Adrenal gland (tissue), 12 donors: ENCODE measurements around the gene HIVEP3. TPM values are rescaled to one million over a fixed set of nuclear protein-coding genes. Genes with fewer than 3 reads are reported as not detected.

Experiments
- DNase-seq, 7 donors: peaks; one replicate each; pipeline ENCODE4 v3.0.0-alpha.2; 2019 to 2020
- H3K27ac ChIP-seq, 5 donors: fragments of 200-600 bp; sonication (generic) in 4 of 5; 1 replicate in 3 of 5; 2 replicates in 2 of 5; pipeline versions ENCODE4 v1.5.1 to v1.8.0; 2016 to 2020; ENCODE audit warnings: mild to moderate bottlenecking in 1 of 5
- H3K27me3 ChIP-seq: fragments of 200-600 bp; 2 replicates; pipeline ENCODE4 v1.8.0; 2021
- H3K36me3 ChIP-seq, 2 donors: fragments of 200-600 bp; replicated peaks in 1 of 2; 1 replicate in 1 of 2; 2 replicates in 1 of 2; pipeline versions ENCODE4 v1.5.1 to v1.8.0; 2018 to 2022
- H3K4me1 ChIP-seq, 2 donors: fragments of 200-600 bp; replicated peaks in 1 of 2; 1 replicate in 1 of 2; 2 replicates in 1 of 2; pipeline versions ENCODE4 v1.5.1 to v1.8.0; 2018 to 2021
- H3K4me3 ChIP-seq, 4 donors: fragments of 200-600 bp; sonication (generic) in 3 of 4; one replicate each; pipeline ENCODE4 v1.5.1; 2016 to 2018
- H3K9me3 ChIP-seq, 3 donors: fragments of 200-600 bp; sonication (generic) in 1 of 3; replicated peaks in 1 of 3; 1 replicate in 2 of 3; 2 replicates in 1 of 3; pipeline versions ENCODE4 v1.5.1 to v1.8.0; 2016 to 2021
- POLR2A ChIP-seq, 2 donors: fragments of 450-650 bp; IDR thresholded peaks; one replicate each; pipeline ENCODE4 v1.6.1; 2017; ENCODE audit warnings: antibody characterized with exemption in 2 of 2, mild to moderate bottlenecking in 2 of 2, moderate library complexity in 1 of 2
- WGBS, 4 donors: extraction: QIAGEN DNeasy Blood & Tissue Kit in 2 of 4; methylation state at CpG; one replicate each; pipeline versions ENCODE4 v1.1.5 to v1.1.7; 2013 to 2017; 5-methylcytosine and 5-hydroxymethylcytosine counted together
- intact Hi-C, 2 donors: fragments of 100-400 bp; cut with DNase I; formaldehyde crosslinking; loops; one replicate each; pipeline versions ENCODE4 v1.14.1 to v1.15.0; 2022 to 2023
- polyA plus RNA-seq, 3 donors: library from polyadenylated mRNA; stranded (reverse); fragments of 200-250 nt in 2 of 3; fragments of 350-450 nt in 1 of 3; fragmentation: Illumina TruSeq in 1 of 3; extraction: RNeasy Lipid Tissue Mini Kit (QIAGEN cat#74804) in 1 of 3; gene quantifications; one replicate each; pipeline ENCODE4 v1.2.3, GENCODE V29; 2013 to 2014
- total RNA-seq, 9 donors: library from RNA; depleted of rRNA in 4 of 9; stranded (reverse); fragments of >200 nt in 4 of 9; fragments of 120-200 nt in 1 of 9; fragmentation: NEBNext Ultra II Directional in 1 of 9; extraction: Animal tissue kit (Norgen Biotek cat#: 25700) in 1 of 9; gene quantifications; one replicate each; pipeline versions ENCODE4 v1.1.0 to v1.2.4, GENCODE V29; 2013 to 2023
- TF ChIP-seq, protein P1 (sequence below), 6 experiments: fragments of 450-650 bp in 4 of 6; fragments of 200-600 bp in 2 of 6; sonication (generic) in 1 of 6; IDR thresholded peaks; 1 replicate in 5 of 6; 2 replicates in 1 of 6; pipeline versions ENCODE4 v1.5.1 to v1.8.0; 2016 to 2021; ENCODE audit warnings: antibody characterized with exemption in 6 of 6, mild to moderate bottlenecking in 2 of 6, moderate library complexity in 1 of 6
- donor health status: healthy with polysubstance abuse.
- donor health status: Bipolar disorder and iron deficiency.
- donor health status: DM: yes; HTN: yes; CAD: no.
- donor health status: DM: no; HTN: no; CAD: no.
- donor health status: DM: no; HTN: no; CAD: no.
- donor health status: DM: yes; HTN: yes; CAD: no.

Gene HIVEP3
- total and polyA plus RNA-seq, 12 donors: 3.2 to 7.7 (median 7.0) TPM

DNA sequence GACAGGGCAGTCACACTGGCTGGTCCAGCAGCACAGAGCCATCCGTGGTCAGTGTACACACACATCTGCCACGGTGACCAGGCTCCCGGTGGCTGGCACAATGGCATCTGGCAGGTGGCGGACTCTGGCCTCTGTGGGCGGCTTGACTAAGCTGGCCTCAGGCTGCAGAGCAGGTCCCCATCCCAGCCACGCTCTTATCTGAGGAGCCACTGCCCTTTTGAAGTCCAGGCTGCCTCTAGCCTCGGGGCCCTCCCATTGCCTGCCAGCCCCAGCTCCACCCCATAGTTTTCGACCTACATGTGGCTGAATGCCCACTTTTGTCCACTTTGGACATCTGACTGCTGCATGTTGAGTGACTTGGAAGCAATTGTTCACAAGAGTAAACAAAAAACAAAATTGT, 404.3 kb downstream of the HIVEP3 start:
- intact Hi-C loops: no loop called here
- TF ChIP-seq, protein P1, sequence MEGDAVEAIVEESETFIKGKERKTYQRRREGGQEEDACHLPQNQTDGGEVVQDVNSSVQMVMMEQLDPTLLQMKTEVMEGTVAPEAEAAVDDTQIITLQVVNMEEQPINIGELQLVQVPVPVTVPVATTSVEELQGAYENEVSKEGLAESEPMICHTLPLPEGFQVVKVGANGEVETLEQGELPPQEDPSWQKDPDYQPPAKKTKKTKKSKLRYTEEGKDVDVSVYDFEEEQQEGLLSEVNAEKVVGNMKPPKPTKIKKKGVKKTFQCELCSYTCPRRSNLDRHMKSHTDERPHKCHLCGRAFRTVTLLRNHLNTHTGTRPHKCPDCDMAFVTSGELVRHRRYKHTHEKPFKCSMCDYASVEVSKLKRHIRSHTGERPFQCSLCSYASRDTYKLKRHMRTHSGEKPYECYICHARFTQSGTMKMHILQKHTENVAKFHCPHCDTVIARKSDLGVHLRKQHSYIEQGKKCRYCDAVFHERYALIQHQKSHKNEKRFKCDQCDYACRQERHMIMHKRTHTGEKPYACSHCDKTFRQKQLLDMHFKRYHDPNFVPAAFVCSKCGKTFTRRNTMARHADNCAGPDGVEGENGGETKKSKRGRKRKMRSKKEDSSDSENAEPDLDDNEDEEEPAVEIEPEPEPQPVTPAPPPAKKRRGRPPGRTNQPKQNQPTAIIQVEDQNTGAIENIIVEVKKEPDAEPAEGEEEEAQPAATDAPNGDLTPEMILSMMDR (IDR thresholded peaks at IDR 0.05): no peak
- no peak for TF ChIP-seq POLR2A (IDR thresholded peaks at IDR 0.05)
- H3K36me3 ChIP-seq: peaks cover 0 to 6% of the 10 kb centered on the region in 2 donors
- H3K4me1 ChIP-seq: peaks cover 5 to 16% of the 10 kb centered on the region in 2 donors
- no peak for DNase-seq
- no peaks in the 10 kb centered on the region for H3K27me3 ChIP-seq
- no peak overlapping the region for H3K4me3 ChIP-seq
- H3K9me3 ChIP-seq: no peaks in the 10 kb centered on the region
- H3K27ac ChIP-seq: no peak overlapping the region
- WGBS, 4 donors: 81 to 92% (median 88%) methylated on average over 5 to 8 of the region's 8 CpGs

DNA sequence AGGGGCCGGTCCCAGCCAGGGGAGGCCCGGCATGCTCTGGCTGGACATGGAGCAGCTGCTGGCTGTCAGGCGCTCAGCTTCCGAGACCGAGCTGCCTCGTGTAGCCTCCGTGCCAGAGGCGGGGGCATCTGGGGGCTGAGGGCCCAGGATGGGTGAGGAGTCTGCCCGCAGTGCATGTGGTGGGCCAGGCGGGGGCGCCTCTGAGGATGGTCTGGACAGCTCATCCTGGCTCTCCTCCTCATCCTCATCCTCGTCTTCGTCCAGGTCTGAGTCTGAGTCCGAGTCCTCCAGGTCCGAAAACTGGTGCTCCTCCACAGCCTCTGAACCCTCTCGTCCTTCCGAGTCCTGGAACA, 405.4 kb downstream of the HIVEP3 start:
- intact Hi-C loops: no loop called here
- Histone ChIP-seq H3K27me3 (no peaks in the 10 kb centered on the region), H3K4me1 (peaks cover 5 to 16% of the 10 kb centered on the region in 2 donors), H3K4me3 (no peak overlapping the region), H3K27ac (no peak overlapping the region), H3K9me3 (no peaks in the 10 kb centered on the region), H3K36me3 (peaks cover 0 to 6% of the 10 kb centered on the region in 2 donors)
- no peak for DNase-seq
- TF ChIP-seq POLR2A (IDR thresholded peaks at IDR 0.05): no peak
- TF ChIP-seq, protein P1 (IDR thresholded peaks at IDR 0.05): peak in 1 of 6 experiments; percentile 17
- 78 to 87% (median 84%) methylated on average over 8 to 17 of the region's 17 CpGs for WGBS, 4 donors

DNA sequence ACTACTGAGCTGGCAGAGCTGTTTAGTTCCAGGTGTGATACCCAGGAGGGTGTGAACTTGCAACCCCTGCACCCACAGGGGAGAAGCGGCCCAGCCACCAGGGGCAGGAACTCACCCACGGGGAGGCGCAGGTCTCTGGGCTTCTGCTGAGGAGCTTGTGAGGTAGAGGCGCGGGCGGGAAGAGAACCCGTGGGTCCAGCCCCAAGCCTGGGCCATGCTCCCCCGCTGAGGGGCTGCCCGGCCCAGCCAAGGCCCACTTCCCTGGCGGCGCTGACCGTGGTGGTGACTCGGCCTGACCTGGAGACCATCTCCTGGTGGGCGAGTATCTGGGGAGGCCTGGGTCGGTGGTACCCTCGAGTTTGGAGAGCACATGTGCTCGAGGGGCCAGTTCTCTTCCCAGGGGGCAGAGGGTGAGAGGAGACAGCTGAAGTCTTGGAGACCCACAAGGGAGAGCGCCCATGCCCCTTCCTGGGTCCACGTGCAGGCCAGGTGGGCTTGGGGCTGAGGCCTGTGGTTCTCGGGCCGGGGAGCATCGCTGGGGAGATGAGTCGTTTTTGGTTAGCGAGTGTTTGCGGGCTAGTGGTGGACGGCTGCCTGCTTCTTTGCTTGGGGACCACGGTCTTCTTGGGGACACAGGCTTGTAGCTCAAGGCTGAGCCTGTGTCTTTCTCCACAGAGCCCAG, 405.9 kb downstream of the HIVEP3 start:
- WGBS, 4 donors: 91 to 93% (median 92%) methylated on average over 13 to 27 of the region's 27 CpGs
- no peak for TF ChIP-seq POLR2A (IDR thresholded peaks at IDR 0.05)
- no peak for DNase-seq
- Histone ChIP-seq H3K36me3 (peaks cover 0 to 6% of the 10 kb centered on the region in 2 donors), H3K4me1 (peaks cover 5 to 16% of the 10 kb centered on the region in 2 donors), H3K9me3 (no peaks in the 10 kb centered on the region), H3K4me3 (no peak overlapping the region), H3K27ac (no peak overlapping the region), H3K27me3 (no peaks in the 10 kb centered on the region)
- intact Hi-C loops: no loop called here

DNA sequence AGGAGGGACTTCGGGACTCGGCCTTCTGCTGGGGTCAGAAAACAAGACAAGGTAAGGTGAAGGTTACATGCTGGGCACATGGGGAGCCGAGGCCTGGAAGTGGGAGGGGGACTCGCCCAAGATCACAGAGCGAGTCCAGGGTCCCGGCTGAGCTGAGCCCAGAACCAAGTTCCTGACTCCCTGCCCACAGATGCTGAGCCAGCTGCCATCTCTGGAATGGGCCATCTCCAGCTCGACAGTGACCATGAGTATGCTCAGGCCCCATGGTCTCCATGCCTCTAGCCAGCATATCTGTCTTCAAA, 407.5 kb downstream of the HIVEP3 start:
- no peak overlapping the region for H3K27ac ChIP-seq
- TF ChIP-seq, protein P1 (IDR thresholded peaks at IDR 0.05): no peak
- TF ChIP-seq POLR2A (IDR thresholded peaks at IDR 0.05): no peak
- H3K4me3 ChIP-seq: no peak overlapping the region
- H3K4me1 ChIP-seq: peaks cover 0 to 6% of the 10 kb centered on the region in 2 donors
- DNase-seq: no peak
- H3K27me3 ChIP-seq: no peaks in the 10 kb centered on the region
- no peaks in the 10 kb centered on the region for H3K9me3 ChIP-seq
- WGBS, 4 donors: 90 to 97% (median 95%) methylated on average over 6 to 7 of the region's 7 CpGs
- H3K36me3 ChIP-seq: peaks cover 0 to 6% of the 10 kb centered on the region in 2 donors
- intact Hi-C loops: no loop called here
